WERI-Rb-1 (cell line): ENCODE results near the gene SCN4A.

Experiments used
- DNase-seq: peaks from one replicate; pipeline ENCODE4 v3.0.0-alpha.2; 2020
- H3K27ac ChIP-seq: fragments of 250-450 bp; sonication (Bioruptor Pico); 2 replicates; pipeline ENCODE4 v1.5.1; 2020; ENCODE audit warnings: mild to moderate bottlenecking, moderate library complexity
- H3K27me3 ChIP-seq: fragments of 250-450 bp; sonication (Bioruptor Pico); 2 replicates; pipeline ENCODE4 v1.5.1; 2021; ENCODE audit warnings: mild to moderate bottlenecking, low read depth, moderate library complexity; ENCODE audit not compliant: insufficient read depth, severe bottlenecking
- H3K36me3 ChIP-seq: fragments of 250-450 bp; sonication (Bioruptor Pico); 2 replicates; pipeline ENCODE4 v1.5.1; 2020; ENCODE audit warnings: mild to moderate bottlenecking, moderate library complexity
- H3K4me3 ChIP-seq: 2 replicates; pipeline ENCODE4 v1.5.1; 2011; ENCODE audit warnings: low read depth, mild to moderate bottlenecking, control low read depth, low read length
- H3K9me3 ChIP-seq: fragments of 250-450 bp; sonication (Bioruptor Pico); 2 replicates; pipeline ENCODE4 v1.5.1; 2021; ENCODE audit warnings: mild to moderate bottlenecking, moderate library complexity; ENCODE audit not compliant: severe bottlenecking
- CTCF ChIP-seq: IDR thresholded peaks from 2 replicates; pipeline ENCODE4 v1.5.1; 2011; ENCODE audit warnings: low read depth, mild to moderate bottlenecking, control low read depth, inconsistent platforms, low read length

SCN4A gene

GRCh38 chr17:63973930-63974593 lies 1.3 kb upstream of the SCN4A start:
- no peak for TF ChIP-seq CTCF
- no peak for DNase-seq

DNA sequence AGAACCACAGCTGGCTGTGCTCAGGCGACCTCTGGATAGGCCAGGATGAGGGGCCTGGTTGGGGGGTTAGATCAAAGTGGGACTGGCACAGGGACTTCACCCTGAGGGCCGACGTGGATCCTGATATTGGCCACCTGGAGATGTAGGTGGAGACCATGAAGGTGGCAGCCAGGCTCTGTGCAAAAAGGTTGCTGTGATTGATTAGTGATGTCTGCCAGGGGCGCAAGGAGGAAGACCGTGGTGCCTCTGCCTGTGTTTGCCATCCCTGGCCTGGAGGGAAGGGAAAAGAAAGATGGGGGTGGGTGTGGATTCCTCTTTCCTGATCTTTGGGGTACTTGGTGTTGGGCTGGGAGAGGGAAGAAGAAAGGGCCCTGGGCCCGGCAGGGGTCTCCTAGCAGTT lies 529 bp upstream of the SCN4A start:
- H3K27me3 ChIP-seq, result no peaks in the 10 kb centered on the region
- H3K36me3 ChIP-seq, result no peaks in the 10 kb centered on the region
- no peak for DNase-seq
- no peaks in the 10 kb centered on the region for H3K9me3 ChIP-seq
- H3K4me3 ChIP-seq, result no peak overlapping the region
- no peak overlapping the region for H3K27ac ChIP-seq
- TF ChIP-seq CTCF, result no peak

More at GRCh38 chr17:63973930-63974593, 1.3 kb upstream of the SCN4A start:
- Histone ChIP-seq H3K36me3 (no peaks in the 10 kb centered on the region), H3K9me3 (no peaks in the 10 kb centered on the region), H3K4me3 (no peak overlapping the region), H3K27ac (no peak overlapping the region), H3K27me3 (no peaks in the 10 kb centered on the region)

DNA sequence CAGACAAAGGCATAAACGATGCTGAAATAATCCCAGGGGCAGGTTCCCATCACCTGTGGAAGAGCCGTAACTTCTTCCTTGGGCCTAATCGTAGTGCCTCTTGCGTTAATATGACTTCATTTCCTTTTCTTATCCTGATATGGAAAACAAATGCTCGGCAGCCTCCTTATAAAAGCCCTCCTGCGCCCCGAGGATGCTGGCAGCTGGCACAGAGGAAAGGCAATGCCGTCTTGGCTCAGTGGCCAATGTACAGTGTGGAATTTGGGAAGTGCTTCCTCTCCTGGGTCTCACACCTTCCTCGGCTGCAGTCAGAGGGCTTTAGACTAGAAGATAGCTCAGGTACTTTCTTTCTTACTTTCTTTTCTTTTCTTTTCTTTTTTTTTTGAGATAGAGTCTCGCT lies 3.4 kb downstream of the SCN4A start:
- H3K36me3 ChIP-seq, result no peaks in the 10 kb centered on the region
- H3K9me3 ChIP-seq, result no peaks in the 10 kb centered on the region
- no peak for DNase-seq
- H3K4me3 ChIP-seq, result no peak overlapping the region
- TF ChIP-seq CTCF, result no peak
- H3K27ac ChIP-seq, result no peak overlapping the region
- H3K27me3 ChIP-seq, result no peaks in the 10 kb centered on the region

- H3K27ac ChIP-seq, result no peak overlapping the region
- H3K27me3 ChIP-seq, result no peaks in the 10 kb centered on the region
- TF ChIP-seq CTCF, result no peak
- no peak overlapping the region for H3K4me3 ChIP-seq
- H3K36me3 ChIP-seq, result no peaks in the 10 kb centered on the region
- DNase-seq, result no peak
- no peaks in the 10 kb centered on the region for H3K9me3 ChIP-seq
Observed at GRCh38 chr17:63967953-63968352, 4.8 kb downstream of the SCN4A start.

- TF ChIP-seq CTCF, result no peak
- no peaks in the 10 kb centered on the region for H3K36me3 ChIP-seq
- no peaks in the 10 kb centered on the region for H3K27me3 ChIP-seq
- no peak for DNase-seq
- no peak overlapping the region for H3K27ac ChIP-seq
- H3K9me3 ChIP-seq, result no peaks in the 10 kb centered on the region
- no peak overlapping the region for H3K4me3 ChIP-seq
Observed at GRCh38 chr17:63966646-63967264, 6.0 kb downstream of the SCN4A start.

GRCh38 chr17:63963123-63963522 lies 9.6 kb downstream of the SCN4A start:
- Histone ChIP-seq H3K27me3 (no peaks in the 10 kb centered on the region), H3K4me3 (no peak overlapping the region), H3K9me3 (no peaks in the 10 kb centered on the region), H3K27ac (no peak overlapping the region), H3K36me3 (no peaks in the 10 kb centered on the region)
- no peak for TF ChIP-seq CTCF
- DNase-seq, result no peak
